Astrocyte (in vitro differentiated cells and primary cell): ENCODE data around the gene KDM6B. TPM values are rescaled to one million over a fixed set of nuclear protein-coding genes. Genes with fewer than 3 reads are reported as not detected.

Source experiments
- DNase-seq: peaks from one replicate; pipeline ENCODE4 v3.0.0-alpha.2; 2010; ENCODE audit warnings: low read depth
- FAIRE-seq: peaks from 2 replicates; lab custom pipeline; 2011; peaks lifted over from hg19 to GRCh38; lab: Jason Lieb, UNC
- H2AFZ ChIP-seq: 2 replicates; pipeline ENCODE4 v1.6.0; 2012; ENCODE audit warnings: low read depth, low read length, inconsistent platforms
- H3K27ac ChIP-seq: 2 replicates; pipeline ENCODE4 v1.5.1; 2011; ENCODE audit warnings: low read depth, low read length, inconsistent platforms
- H3K27me3 ChIP-seq: 2 replicates; pipeline ENCODE4 v1.6.0; 2011; ENCODE audit warnings: low read length, inconsistent platforms; ENCODE audit not compliant: insufficient read depth
- H3K36me3 ChIP-seq: 2 replicates; pipeline ENCODE4 v1.5.1; 2011; ENCODE audit warnings: low read length, inconsistent platforms; ENCODE audit not compliant: insufficient read depth
- H3K4me1 ChIP-seq: 2 replicates; pipeline ENCODE4 v1.5.1; 2011; ENCODE audit warnings: low read length, inconsistent platforms; ENCODE audit not compliant: insufficient read depth
- H3K4me2 ChIP-seq: 2 replicates; pipeline ENCODE4 v1.6.0; 2012; ENCODE audit warnings: low read length, inconsistent platforms
- H3K4me3 ChIP-seq: 2 replicates; pipeline ENCODE4 v1.5.1; 2011; ENCODE audit warnings: low read depth, mild to moderate bottlenecking, low read length, inconsistent platforms; ENCODE audit not compliant: insufficient read depth
- H3K79me2 ChIP-seq: 2 replicates; pipeline ENCODE4 v1.6.0; 2012; ENCODE audit warnings: mild to moderate bottlenecking, low read length, inconsistent platforms; ENCODE audit not compliant: insufficient read depth
- H3K9ac ChIP-seq: 2 replicates; pipeline ENCODE4 v1.6.0; 2012; ENCODE audit warnings: mild to moderate bottlenecking, low read length, inconsistent platforms
- H3K9me3 ChIP-seq: 2 replicates; pipeline ENCODE4 v1.5.1; 2012; ENCODE audit warnings: low read depth, mild to moderate bottlenecking, low read length, inconsistent platforms; ENCODE audit not compliant: insufficient read depth
- H4K20me1 ChIP-seq: 2 replicates; pipeline ENCODE4 v1.6.0; 2012; ENCODE audit warnings: low read length, inconsistent platforms; ENCODE audit not compliant: insufficient read depth
- H3K27ac Mint-ChIP-seq: one replicate; pipeline ENCODE4 v1.8.0; 2021; ENCODE audit warnings: mild to moderate bottlenecking, mixed read lengths; ENCODE audit not compliant: unreplicated experiment
- H3K27me3 Mint-ChIP-seq: one replicate; pipeline ENCODE4 v1.8.0; 2021; ENCODE audit warnings: low read depth, mixed read lengths; ENCODE audit not compliant: unreplicated experiment
- H3K36me3 Mint-ChIP-seq: one replicate; pipeline ENCODE4 v1.8.0; 2021; ENCODE audit warnings: low read depth, mixed read lengths; ENCODE audit not compliant: unreplicated experiment
- H3K4me1 Mint-ChIP-seq: one replicate; pipeline ENCODE4 v1.8.0; 2021; ENCODE audit warnings: low read depth, mixed read lengths; ENCODE audit not compliant: unreplicated experiment
- H3K4me3 Mint-ChIP-seq: one replicate; pipeline ENCODE4 v1.8.0; 2021; ENCODE audit warnings: mild to moderate bottlenecking, moderate library complexity, mixed read lengths; ENCODE audit not compliant: unreplicated experiment
- H3K9me3 Mint-ChIP-seq: one replicate; pipeline ENCODE4 v1.8.0; 2021; ENCODE audit warnings: mild to moderate bottlenecking, mixed read lengths; ENCODE audit not compliant: unreplicated experiment
- CTCF ChIP-seq: IDR thresholded peaks from 2 replicates; pipeline ENCODE4 v1.5.1; 2011; ENCODE audit warnings: low read depth, mild to moderate bottlenecking, inconsistent platforms, low read length, moderate library complexity; ENCODE audit not compliant: insufficient read depth
- EZH2 ChIP-seq: IDR thresholded peaks from 2 replicates; pipeline ENCODE4 v1.6.1; 2012; ENCODE audit warnings: mild to moderate bottlenecking, low read length, inconsistent platforms; ENCODE audit not compliant: insufficient read depth
- total RNA-seq: library from RNA; stranded (reverse); gene quantifications from 2 replicates; pipeline ENCODE4 v1.2.1, GENCODE V29; 2021

Gene KDM6B
- total RNA-seq, 1 donor from 2014 or later, result 50.4 TPM

GRCh38 chr17:7875804-7876370, 41.9 kb downstream of the KDM6B start:
- H3K36me3 ChIP-seq, result peaks cover 8% of the 10 kb centered on the region
- peaks cover 7% of the 10 kb centered on the region for H3K4me1 Mint-ChIP-seq
- H4K20me1 ChIP-seq, result no peaks in the 10 kb centered on the region
- peaks cover 8% of the 10 kb centered on the region for H3K36me3 Mint-ChIP-seq
- FAIRE-seq (no peak), DNase-seq (no peak)
- no peak overlapping the region for H3K4me3 ChIP-seq
- H2AFZ ChIP-seq, result no peak overlapping the region
- H3K4me1 ChIP-seq, result no peaks in the 10 kb centered on the region
- no peaks in the 10 kb centered on the region for H3K9me3 Mint-ChIP-seq
- H3K9ac ChIP-seq, result no peak overlapping the region
- H3K27me3 Mint-ChIP-seq, result no peaks in the 10 kb centered on the region
- no peak overlapping the region for H3K4me2 ChIP-seq
- H3K27me3 ChIP-seq, result no peaks in the 10 kb centered on the region
- no peak for TF ChIP-seq EZH2
- TF ChIP-seq CTCF, result no peak
- H3K27ac ChIP-seq, result no peak overlapping the region
- H3K27ac Mint-ChIP-seq, result no peak overlapping the region
- no peaks in the 10 kb centered on the region for H3K79me2 ChIP-seq
- H3K9me3 ChIP-seq, result no peaks in the 10 kb centered on the region
- H3K4me3 Mint-ChIP-seq, result no peak overlapping the region

GRCh38 chr17:7878234-7878633, 44.2 kb downstream of the KDM6B start:
- DNase-seq (no peak), FAIRE-seq (no peak)
- Histone ChIP-seq H3K4me3 (no peak overlapping the region), H3K4me2 (no peak overlapping the region), H3K27ac (no peak overlapping the region), H3K9ac (no peak overlapping the region), H3K36me3 (peaks cover 14% of the 10 kb centered on the region), H4K20me1 (no peaks in the 10 kb centered on the region), H3K9me3 (no peaks in the 10 kb centered on the region), H3K27me3 (no peaks in the 10 kb centered on the region), H3K4me1 (no peaks in the 10 kb centered on the region), H3K79me2 (peaks cover 2% of the 10 kb centered on the region), H2AFZ (no peak overlapping the region)
- no peak for TF ChIP-seq CTCF
- TF ChIP-seq EZH2, result no peak
- Mint-ChIP-seq H3K36me3 (peaks cover 7% of the 10 kb centered on the region), H3K4me3 (no peak overlapping the region), H3K9me3 (no peaks in the 10 kb centered on the region), H3K4me1 (peaks cover 3% of the 10 kb centered on the region), H3K27ac (no peak overlapping the region), H3K27me3 (no peaks in the 10 kb centered on the region)

- H3K4me2 ChIP-seq, result no peak overlapping the region
- H3K4me3 Mint-ChIP-seq, result no peak overlapping the region
- peaks cover 14% of the 10 kb centered on the region for H3K36me3 ChIP-seq
- no peak overlapping the region for H3K4me3 ChIP-seq
- H3K27ac ChIP-seq, result no peak overlapping the region
- H3K27me3 ChIP-seq, result no peaks in the 10 kb centered on the region
- no peak overlapping the region for H3K27ac Mint-ChIP-seq
- no peak overlapping the region for H2AFZ ChIP-seq
- peaks cover 2% of the 10 kb centered on the region for H3K79me2 ChIP-seq
- TF ChIP-seq CTCF, result no peak
- no peak for TF ChIP-seq EZH2
- no peaks in the 10 kb centered on the region for H4K20me1 ChIP-seq
- H3K9ac ChIP-seq, result peak overlapping the region; percentile 36
- DNase-seq, result no peak
- no peaks in the 10 kb centered on the region for H3K9me3 ChIP-seq
- H3K4me1 Mint-ChIP-seq, result no peaks in the 10 kb centered on the region
- no peaks in the 10 kb centered on the region for H3K27me3 Mint-ChIP-seq
- FAIRE-seq, result no peak
- peaks cover 3% of the 10 kb centered on the region for H3K4me1 ChIP-seq
- H3K36me3 Mint-ChIP-seq, result peaks cover 1% of the 10 kb centered on the region
- no peaks in the 10 kb centered on the region for H3K9me3 Mint-ChIP-seq
Observed at GRCh38 chr17:7880076-7880868, 46.3 kb downstream of the KDM6B start.
